Measurements from ENCODE around the gene ARHGEF37. TPM values are rescaled to one million over a fixed set of nuclear protein-coding genes. Genes with fewer than 3 reads are reported as not detected.

ARHGEF37 gene
- total RNA-seq, 1 experiment from 2014 or later, result 0.42 TPM

DNA sequence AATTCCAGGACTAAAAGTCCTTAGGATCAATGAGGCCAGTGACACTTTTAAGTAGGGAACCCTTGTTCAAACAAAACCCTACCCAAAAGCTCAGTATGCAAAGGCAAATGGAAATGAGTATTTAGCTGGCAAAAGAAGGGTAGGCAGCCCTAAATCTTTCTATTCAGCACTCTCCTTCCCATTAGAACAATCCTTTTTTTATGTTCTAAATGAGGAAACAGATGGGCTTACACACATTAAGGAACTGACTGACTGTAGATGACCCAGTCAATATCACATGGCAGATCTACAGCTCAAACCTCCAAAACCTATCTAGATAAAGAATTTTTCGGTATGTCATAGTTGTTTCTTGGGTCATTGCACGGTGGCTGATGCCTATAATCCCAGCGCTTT, 37.3 kb upstream of the ARHGEF37 start:
- Histone ChIP-seq H3T11ph (ENCODE audit: low read length) (no peak overlapping the region), H3K79me2 (ENCODE audit: insufficient read depth, low read length) (peaks cover 84% of the 10 kb centered on the region; the same call in 1 of the 2 replicates), H3K23ac (ENCODE audit: insufficient read length, low read depth, low read length) (no peak overlapping the region), H2BK120ac (ENCODE audit: low read depth, low read length, poor library complexity, severe bottlenecking) (no peak overlapping the region), H3K18ac (ENCODE audit: insufficient read length, low read depth, low read length) (no peak overlapping the region), H3K23me2 (ENCODE audit: insufficient read length, low read depth, low read length, poor library complexity, severe bottlenecking) (no peaks in the 10 kb centered on the region), H2BK12ac (ENCODE audit: insufficient read length, low read depth, low read length) (no peak overlapping the region), H3K79me1 (ENCODE audit: insufficient read depth, low read depth, low read length, poor library complexity, severe bottlenecking) (peaks cover 3% of the 10 kb centered on the region), H4K5ac (ENCODE audit: insufficient read length, low read depth, low read length) (no peak overlapping the region), H3K14ac (ENCODE audit: insufficient read depth, low read length) (no peak overlapping the region), H3K27ac (ENCODE audit: insufficient read length, low read depth, low read length) (no peak overlapping the region), H2BK15ac (ENCODE audit: low read depth, low read length) (no peak overlapping the region), H4K91ac (ENCODE audit: insufficient read length, low read depth, low read length) (no peak overlapping the region), H3K9me3 (ENCODE audit: control insufficient read depth, low read depth, low read length) (no peaks in the 10 kb centered on the region), H4K20me1 (ENCODE audit: control insufficient read depth, insufficient read depth, insufficient read length) (no peaks in the 10 kb centered on the region), H3K56ac (ENCODE audit: insufficient read length, low read depth, low read length) (no peak overlapping the region), H3K4ac (ENCODE audit: low read depth, low read length) (no peak overlapping the region), H3K27me3 (ENCODE audit: insufficient read depth, low read length) (no peaks in the 10 kb centered on the region), H4K8ac (replicated peaks; ENCODE audit: insufficient read length, low read depth, low read length) (no peak overlapping the region), H3K4me1 (ENCODE audit: insufficient read depth, low read length) (no peaks in the 10 kb centered on the region; the same call in 1 of the 2 replicates), H2AFZ (ENCODE audit: low read length) (no peak overlapping the region), H3K9ac (ENCODE audit: extremely low read depth, insufficient read length, low read length) (no peak overlapping the region), H2AK5ac (ENCODE audit: insufficient read length, low read length) (no peak overlapping the region), H3K4me2 (ENCODE audit: insufficient read depth, insufficient read length, low read length) (no peak overlapping the region), H2BK20ac (ENCODE audit: low read depth, low read length, poor library complexity, severe bottlenecking) (no peak overlapping the region), H2BK5ac (ENCODE audit: insufficient read length, low read length) (no peak overlapping the region)
- no peak for DNase-seq
- no CpG with 5 or more reads among the region's 3 CpGs for WGBS (ENCODE audit: extremely low coverage, insufficient read length, low lambda C conversion rate)
- peaks cover 39 to 53% of the 10 kb centered on the region in 2 experiments for H3K4me1 Mint-ChIP-seq
- TF ChIP-seq, protein P1, sequence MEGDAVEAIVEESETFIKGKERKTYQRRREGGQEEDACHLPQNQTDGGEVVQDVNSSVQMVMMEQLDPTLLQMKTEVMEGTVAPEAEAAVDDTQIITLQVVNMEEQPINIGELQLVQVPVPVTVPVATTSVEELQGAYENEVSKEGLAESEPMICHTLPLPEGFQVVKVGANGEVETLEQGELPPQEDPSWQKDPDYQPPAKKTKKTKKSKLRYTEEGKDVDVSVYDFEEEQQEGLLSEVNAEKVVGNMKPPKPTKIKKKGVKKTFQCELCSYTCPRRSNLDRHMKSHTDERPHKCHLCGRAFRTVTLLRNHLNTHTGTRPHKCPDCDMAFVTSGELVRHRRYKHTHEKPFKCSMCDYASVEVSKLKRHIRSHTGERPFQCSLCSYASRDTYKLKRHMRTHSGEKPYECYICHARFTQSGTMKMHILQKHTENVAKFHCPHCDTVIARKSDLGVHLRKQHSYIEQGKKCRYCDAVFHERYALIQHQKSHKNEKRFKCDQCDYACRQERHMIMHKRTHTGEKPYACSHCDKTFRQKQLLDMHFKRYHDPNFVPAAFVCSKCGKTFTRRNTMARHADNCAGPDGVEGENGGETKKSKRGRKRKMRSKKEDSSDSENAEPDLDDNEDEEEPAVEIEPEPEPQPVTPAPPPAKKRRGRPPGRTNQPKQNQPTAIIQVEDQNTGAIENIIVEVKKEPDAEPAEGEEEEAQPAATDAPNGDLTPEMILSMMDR (conservative IDR thresholded peaks at IDR 0.05), result no peak
- no peak overlapping the region for H3K27ac Mint-ChIP-seq
- H3K4me3 Mint-ChIP-seq, result no peak overlapping the region
- H3K27me3 Mint-ChIP-seq (ENCODE audit: low read depth), result no peaks in the 10 kb centered on the region
- no peaks in the 10 kb centered on the region; a peak in 1 of 5 replicates for H3K9me3 Mint-ChIP-seq
- H3K36me3 Mint-ChIP-seq (ENCODE audit: insufficient read depth in 1 of 3, low read depth in 3 of 3), result peaks cover 48 to 70% (median 70%) of the 10 kb centered on the region in 3 experiments; a peak in 6 of 7 replicates
